Osteoblast (primary cell): Measurements from ENCODE around the gene ZNF74. TPM values are rescaled to one million over a fixed set of nuclear protein-coding genes. Genes with fewer than 3 reads are reported as not detected.
A peak's percentile ranks its signal among the peaks of the same experiment; 100 is the strongest.
"Not testable (repeated sequence)": the region's sequence is repeated elsewhere in the genome, so short reads cannot be mapped to it uniquely, and the experiment has no call there.

Experiments used
- DNase-seq: peaks from one replicate; pipeline ENCODE4 v3.0.0; 2011; ENCODE audit warnings: low spot score, mixed read lengths; ENCODE audit not compliant: insufficient read length; ENCODE audit errors: missing footprints
- H2AFZ ChIP-seq: 2 replicates; pipeline ENCODE4 v1.6.0; 2011; ENCODE audit warnings: mild to moderate bottlenecking, low read length
- H3K27ac ChIP-seq: 2 replicates; pipeline ENCODE4 v1.5.1; 2011; ENCODE audit warnings: mild to moderate bottlenecking, low read depth, low read length, moderate library complexity
- H3K27me3 ChIP-seq: 2 replicates; pipeline ENCODE4 v1.6.0; 2012; ENCODE audit warnings: mild to moderate bottlenecking, control low read depth, inconsistent platforms, low read length, moderate library complexity; ENCODE audit not compliant: insufficient read depth
- H3K36me3 ChIP-seq: 2 replicates; pipeline ENCODE4 v1.5.1; 2011; ENCODE audit warnings: mild to moderate bottlenecking, low read length, control low read depth, moderate library complexity; ENCODE audit not compliant: insufficient read depth
- H3K4me1 ChIP-seq: 2 replicates; pipeline ENCODE4 v1.5.1; 2011; ENCODE audit warnings: mild to moderate bottlenecking, low read length, control low read depth, moderate library complexity; ENCODE audit not compliant: insufficient read depth
- H3K4me2 ChIP-seq: 2 replicates; pipeline ENCODE4 v1.6.0; 2011; ENCODE audit warnings: mild to moderate bottlenecking, low read length; ENCODE audit not compliant: insufficient read depth
- H3K4me3 ChIP-seq: fragments of 200-600 bp; sonication (generic); 3 replicates; pipeline ENCODE4 v1.5.1; 2012; ENCODE audit warnings: mild to moderate bottlenecking, low read length, inconsistent platforms; ENCODE audit not compliant: insufficient read depth
- H3K79me2 ChIP-seq: 2 replicates; pipeline ENCODE4 v1.6.0; 2012; ENCODE audit warnings: mild to moderate bottlenecking, low read length, control low read depth, inconsistent platforms; ENCODE audit not compliant: insufficient read depth
- H3K9me3 ChIP-seq: 2 replicates; pipeline ENCODE4 v1.5.1; 2011; ENCODE audit warnings: low read depth, low read length, control low read depth
- H4K20me1 ChIP-seq: 2 replicates; pipeline ENCODE4 v1.6.0; 2012; ENCODE audit warnings: mild to moderate bottlenecking, low read length, control low read depth; ENCODE audit not compliant: insufficient read depth
- total RNA-seq: library from RNA; depleted of rRNA; stranded (reverse); fragments of >200 nt; gene quantifications from 2 replicates; pipeline ENCODE4 v1.2.3, GENCODE V29; 2012
- TF ChIP-seq, protein P1 (sequence below): IDR thresholded peaks from 2 replicates; pipeline ENCODE4 v1.5.1; 2011; ENCODE audit warnings: mild to moderate bottlenecking, low read depth, low read length, moderate library complexity; ENCODE audit errors: extremely low read depth

The ZNF74 gene
- total RNA-seq, 1 donor: 13.8 TPM

DNA sequence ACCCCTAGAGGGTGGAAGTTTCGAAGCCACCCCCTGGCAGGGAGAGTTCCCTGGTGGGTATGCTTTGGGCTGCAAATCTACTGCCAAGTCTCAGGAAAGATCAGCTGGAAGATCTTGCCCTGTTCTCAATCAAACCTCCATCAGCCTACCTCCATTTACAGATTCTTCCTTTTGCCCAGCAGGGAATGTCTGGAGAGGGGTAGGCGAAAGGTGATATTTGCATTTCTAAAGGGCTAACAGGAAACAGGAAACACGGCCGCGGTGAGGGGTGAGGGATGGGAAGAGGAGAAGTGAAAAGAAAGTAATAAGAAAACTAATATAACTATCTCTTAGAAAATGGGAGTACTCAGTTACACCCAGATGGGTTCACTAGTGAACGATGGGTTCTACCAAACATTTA lies 22.3 kb upstream of the ZNF74 start:
- not testable (repeated sequence) for H3K4me2 ChIP-seq, H3K27me3 ChIP-seq, H3K4me1 ChIP-seq, DNase-seq, H3K36me3 ChIP-seq, H3K27ac ChIP-seq, H2AFZ ChIP-seq, H3K9me3 ChIP-seq, H4K20me1 ChIP-seq, H3K4me3 ChIP-seq, H3K79me2 ChIP-seq

DNA sequence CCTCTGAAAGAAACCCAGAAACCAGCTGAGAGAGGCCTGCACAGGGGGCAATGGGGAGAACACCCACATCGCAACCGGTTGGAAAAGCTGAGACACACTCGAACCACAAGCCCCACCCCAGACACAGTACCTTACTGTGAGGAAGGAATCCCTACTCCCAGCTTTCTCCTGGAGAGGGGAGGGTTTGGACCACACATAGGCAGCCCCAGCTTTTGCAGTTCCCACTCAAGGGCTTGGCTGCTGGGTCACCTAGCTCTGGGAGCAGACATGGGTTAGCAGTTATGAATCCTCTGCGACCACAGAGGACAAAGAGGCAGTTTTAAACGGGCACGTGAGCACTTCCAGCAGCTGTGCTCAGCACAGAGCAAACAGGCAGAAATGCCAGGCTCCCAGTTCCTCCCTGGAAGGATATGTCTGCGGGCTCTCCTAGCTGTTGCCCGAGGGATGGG lies 21.5 kb upstream of the ZNF74 start:
- H4K20me1 ChIP-seq, H3K4me3 ChIP-seq: not testable (repeated sequence)

DNA sequence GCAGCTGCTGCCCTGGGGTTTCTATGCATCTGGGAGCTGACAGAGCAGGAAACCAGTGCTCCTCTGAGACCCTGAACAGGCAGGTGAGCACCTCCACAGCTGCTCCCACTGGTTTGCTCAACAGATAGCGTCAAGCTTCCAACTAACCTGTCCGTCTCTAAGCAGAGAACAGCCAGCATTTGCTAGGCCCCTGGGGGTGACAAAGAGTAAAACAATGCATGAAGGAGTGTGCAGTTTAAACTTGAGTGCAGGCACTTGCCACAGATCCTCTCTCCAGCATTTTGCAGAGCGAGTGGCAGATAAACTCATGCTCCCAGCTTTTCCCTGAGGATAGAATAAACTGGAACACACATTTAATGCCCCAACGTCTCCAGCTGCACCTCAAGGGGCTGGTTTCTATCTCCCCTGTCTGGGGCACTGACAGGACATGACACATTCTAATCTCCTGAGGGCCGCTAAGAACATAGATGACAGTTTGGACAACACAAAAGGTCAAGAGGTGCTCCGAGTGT lies 20.7 kb upstream of the ZNF74 start:
- not testable (repeated sequence) for H3K27ac ChIP-seq, H3K4me3 ChIP-seq, DNase-seq

More for the DNA sequence above, 21.5 kb upstream of the ZNF74 start:
- H3K9me3 ChIP-seq, H2AFZ ChIP-seq, H3K36me3 ChIP-seq, DNase-seq, H3K27me3 ChIP-seq, H3K4me1 ChIP-seq, H3K27ac ChIP-seq, H3K79me2 ChIP-seq, H3K4me2 ChIP-seq: not testable (repeated sequence)

DNA sequence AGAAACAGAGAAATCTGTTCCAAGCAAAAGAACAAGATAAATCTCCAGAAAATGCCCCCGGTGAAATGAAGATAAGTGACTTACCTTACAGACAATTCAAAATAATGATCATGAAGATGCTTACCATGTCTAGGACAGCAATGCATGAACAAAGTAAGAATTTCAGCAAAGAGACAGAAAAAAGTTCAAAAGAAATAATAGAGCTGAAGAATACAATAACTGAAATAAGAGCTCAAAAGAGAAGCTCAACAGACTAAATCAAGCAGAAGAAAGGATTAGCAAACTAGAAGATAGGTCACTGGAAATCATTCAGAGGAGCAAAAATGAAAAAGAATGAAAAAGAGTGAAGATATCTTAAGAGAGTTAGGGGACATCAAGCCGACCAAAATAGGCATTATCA lies 19.8 kb upstream of the ZNF74 start:
- not testable (repeated sequence) for H3K79me2 ChIP-seq

More for the DNA sequence above, 20.7 kb upstream of the ZNF74 start:
- not testable (repeated sequence) for H3K27me3 ChIP-seq, H3K9me3 ChIP-seq, H3K4me1 ChIP-seq, H3K4me2 ChIP-seq, H4K20me1 ChIP-seq, H3K36me3 ChIP-seq, H2AFZ ChIP-seq, H3K79me2 ChIP-seq

DNA sequence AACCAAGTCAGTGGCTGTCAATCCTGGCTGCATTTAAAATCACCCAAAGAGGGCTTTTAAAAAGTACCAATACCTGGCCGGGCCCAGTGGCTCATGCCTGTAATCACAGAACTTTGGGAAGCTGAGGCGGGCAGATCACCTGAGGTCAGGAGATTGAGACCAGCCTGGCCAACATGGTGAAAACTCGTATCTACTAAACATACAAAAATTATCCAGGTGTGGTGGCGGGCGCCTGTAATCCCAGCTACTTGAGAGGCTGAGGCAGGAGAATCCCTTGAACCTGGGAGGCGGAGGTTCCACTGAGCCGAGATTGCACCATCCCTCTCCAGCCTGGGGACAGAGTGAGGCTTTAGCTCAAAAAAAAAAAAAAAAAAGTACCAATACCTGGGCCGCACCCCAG lies 17.7 kb upstream of the ZNF74 start:
- H3K27me3 ChIP-seq, H3K4me1 ChIP-seq, H3K27ac ChIP-seq, H3K36me3 ChIP-seq, H2AFZ ChIP-seq, H3K9me3 ChIP-seq, H4K20me1 ChIP-seq, DNase-seq, H3K79me2 ChIP-seq, H3K4me3 ChIP-seq, H3K4me2 ChIP-seq: not testable (repeated sequence)

More for the DNA sequence above, 19.8 kb upstream of the ZNF74 start:
- not testable (repeated sequence) for H3K4me2 ChIP-seq, H4K20me1 ChIP-seq, H3K4me1 ChIP-seq, H2AFZ ChIP-seq, H3K36me3 ChIP-seq, H3K27ac ChIP-seq, DNase-seq, H3K9me3 ChIP-seq, H3K4me3 ChIP-seq, H3K27me3 ChIP-seq

DNA sequence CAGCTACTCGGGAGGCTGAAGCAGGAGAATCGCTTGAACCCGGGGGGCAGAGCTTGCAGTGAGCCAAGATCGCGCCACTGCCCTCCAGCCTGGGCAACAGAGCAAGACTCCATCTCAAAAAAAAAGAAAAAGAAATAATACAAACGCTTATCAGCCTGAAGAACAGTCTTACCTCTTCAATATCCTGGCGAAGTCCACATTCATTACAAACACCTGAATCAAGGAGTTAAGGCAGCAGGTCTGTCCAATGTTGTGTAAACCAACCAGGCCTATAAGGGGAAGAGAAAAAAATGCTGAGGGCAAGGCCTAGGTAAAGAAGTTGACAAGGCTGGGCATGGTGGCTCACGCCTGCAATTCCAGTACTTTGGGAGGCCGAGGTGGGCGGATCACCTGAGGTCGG lies 17.0 kb upstream of the ZNF74 start:
- peak; percentile 64 for DNase-seq
- not testable (repeated sequence) for H4K20me1 ChIP-seq

DNA sequence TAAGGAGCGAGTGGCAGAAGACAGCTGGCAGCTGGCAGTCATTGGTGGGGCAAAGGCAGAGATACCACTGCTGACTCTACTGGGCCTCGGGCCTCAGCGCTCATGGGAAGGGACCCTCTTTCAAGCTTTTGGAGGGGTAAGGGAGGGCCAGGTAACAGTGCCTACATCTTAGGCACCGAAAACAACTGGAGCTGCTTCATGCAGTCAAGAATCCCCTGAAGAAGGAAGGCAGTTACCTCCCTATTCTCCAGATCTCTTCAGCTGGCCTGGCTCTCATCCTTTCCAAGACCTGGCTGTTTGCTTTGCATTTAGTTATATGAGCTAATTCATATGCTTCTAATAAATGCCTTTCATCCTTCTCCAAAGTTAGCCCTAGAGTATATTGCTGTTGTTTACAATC lies 15.8 kb upstream of the ZNF74 start:
- TF ChIP-seq, protein P1, sequence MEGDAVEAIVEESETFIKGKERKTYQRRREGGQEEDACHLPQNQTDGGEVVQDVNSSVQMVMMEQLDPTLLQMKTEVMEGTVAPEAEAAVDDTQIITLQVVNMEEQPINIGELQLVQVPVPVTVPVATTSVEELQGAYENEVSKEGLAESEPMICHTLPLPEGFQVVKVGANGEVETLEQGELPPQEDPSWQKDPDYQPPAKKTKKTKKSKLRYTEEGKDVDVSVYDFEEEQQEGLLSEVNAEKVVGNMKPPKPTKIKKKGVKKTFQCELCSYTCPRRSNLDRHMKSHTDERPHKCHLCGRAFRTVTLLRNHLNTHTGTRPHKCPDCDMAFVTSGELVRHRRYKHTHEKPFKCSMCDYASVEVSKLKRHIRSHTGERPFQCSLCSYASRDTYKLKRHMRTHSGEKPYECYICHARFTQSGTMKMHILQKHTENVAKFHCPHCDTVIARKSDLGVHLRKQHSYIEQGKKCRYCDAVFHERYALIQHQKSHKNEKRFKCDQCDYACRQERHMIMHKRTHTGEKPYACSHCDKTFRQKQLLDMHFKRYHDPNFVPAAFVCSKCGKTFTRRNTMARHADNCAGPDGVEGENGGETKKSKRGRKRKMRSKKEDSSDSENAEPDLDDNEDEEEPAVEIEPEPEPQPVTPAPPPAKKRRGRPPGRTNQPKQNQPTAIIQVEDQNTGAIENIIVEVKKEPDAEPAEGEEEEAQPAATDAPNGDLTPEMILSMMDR: no peak
- Histone ChIP-seq H3K27ac (no peak overlapping the region), H3K79me2 (no peaks in the 10 kb centered on the region), H2AFZ (no peak overlapping the region), H3K4me2 (no peak overlapping the region), H3K27me3 (peaks cover 6% of the 10 kb centered on the region), H3K4me1 (no peaks in the 10 kb centered on the region), H3K9me3 (no peaks in the 10 kb centered on the region), H3K36me3 (no peaks in the 10 kb centered on the region), H3K4me3 (no peak overlapping the region), H4K20me1 (no peaks in the 10 kb centered on the region)
- peak; percentile 1 for DNase-seq

More for the DNA sequence above, 17.0 kb upstream of the ZNF74 start:
- H3K4me1 ChIP-seq, H3K79me2 ChIP-seq, H3K27ac ChIP-seq, H2AFZ ChIP-seq, H3K27me3 ChIP-seq, H3K36me3 ChIP-seq, H3K4me2 ChIP-seq, H3K9me3 ChIP-seq, H3K4me3 ChIP-seq: not testable (repeated sequence)

DNA sequence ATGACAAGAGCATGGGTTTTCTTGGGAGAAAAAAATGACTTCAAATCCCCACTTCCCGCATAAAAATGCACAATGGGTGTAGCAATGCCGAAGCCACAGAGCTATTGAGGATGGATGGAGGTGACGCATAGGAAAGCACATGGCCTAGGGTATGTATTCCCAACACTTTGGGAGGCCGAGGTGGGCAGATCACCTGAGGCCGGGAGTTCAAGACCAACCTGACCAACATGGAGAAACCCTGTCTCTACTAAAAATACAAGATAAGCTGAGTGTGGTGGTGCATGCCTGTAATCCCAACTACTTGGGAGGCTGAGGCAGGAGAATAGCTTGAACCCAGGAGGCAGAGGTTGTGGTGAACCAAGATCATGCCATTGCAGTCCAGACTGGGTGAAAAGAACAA lies 15.3 kb upstream of the ZNF74 start:
- not testable (repeated sequence) for H2AFZ ChIP-seq

More for the DNA sequence above, 15.3 kb upstream of the ZNF74 start:
- H3K27ac ChIP-seq, H4K20me1 ChIP-seq, H3K4me1 ChIP-seq, H3K79me2 ChIP-seq, H3K4me2 ChIP-seq, H3K27me3 ChIP-seq, DNase-seq, H3K4me3 ChIP-seq, H3K9me3 ChIP-seq, H3K36me3 ChIP-seq: not testable (repeated sequence)
